ENCODE results near the gene UMAD1.

UMAD1 gene

DNA sequence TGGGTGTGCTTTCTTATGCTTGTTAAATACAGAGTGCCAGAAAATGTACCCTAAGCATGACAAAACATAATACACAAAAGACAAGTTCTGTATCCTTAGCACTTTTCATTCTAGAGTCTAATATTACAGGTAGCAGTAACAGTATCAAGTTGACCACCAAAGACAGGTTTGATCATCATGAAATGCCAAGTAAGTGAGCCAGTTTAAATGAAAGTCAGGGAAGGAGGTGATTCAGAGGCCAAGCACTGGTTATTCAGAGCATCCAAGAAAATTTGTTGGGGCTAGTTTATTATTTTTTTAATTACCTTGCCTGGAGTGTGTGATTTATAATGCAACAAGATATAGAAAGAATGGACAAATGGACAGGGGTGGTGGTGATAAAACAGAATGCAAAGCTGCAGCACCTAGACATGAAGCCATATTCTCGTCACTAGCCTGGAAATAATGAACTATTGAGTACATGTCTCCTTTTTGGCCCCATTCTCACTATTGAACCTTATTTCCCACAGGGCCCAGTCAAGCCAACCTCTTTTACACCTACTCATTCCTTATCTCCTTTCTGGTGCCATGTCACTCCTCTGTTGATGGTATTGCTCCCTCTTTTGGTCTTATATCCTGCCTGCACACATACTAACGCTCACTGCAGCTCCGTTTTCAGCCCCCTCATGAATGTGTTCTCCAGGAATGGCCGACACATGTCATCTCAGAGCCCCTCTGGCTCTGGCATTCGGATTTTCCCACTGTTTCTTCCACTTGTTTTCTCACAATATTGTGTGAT is 249.4 kb downstream of the UMAD1 start:
- TF ChIP-seq, protein P1, sequence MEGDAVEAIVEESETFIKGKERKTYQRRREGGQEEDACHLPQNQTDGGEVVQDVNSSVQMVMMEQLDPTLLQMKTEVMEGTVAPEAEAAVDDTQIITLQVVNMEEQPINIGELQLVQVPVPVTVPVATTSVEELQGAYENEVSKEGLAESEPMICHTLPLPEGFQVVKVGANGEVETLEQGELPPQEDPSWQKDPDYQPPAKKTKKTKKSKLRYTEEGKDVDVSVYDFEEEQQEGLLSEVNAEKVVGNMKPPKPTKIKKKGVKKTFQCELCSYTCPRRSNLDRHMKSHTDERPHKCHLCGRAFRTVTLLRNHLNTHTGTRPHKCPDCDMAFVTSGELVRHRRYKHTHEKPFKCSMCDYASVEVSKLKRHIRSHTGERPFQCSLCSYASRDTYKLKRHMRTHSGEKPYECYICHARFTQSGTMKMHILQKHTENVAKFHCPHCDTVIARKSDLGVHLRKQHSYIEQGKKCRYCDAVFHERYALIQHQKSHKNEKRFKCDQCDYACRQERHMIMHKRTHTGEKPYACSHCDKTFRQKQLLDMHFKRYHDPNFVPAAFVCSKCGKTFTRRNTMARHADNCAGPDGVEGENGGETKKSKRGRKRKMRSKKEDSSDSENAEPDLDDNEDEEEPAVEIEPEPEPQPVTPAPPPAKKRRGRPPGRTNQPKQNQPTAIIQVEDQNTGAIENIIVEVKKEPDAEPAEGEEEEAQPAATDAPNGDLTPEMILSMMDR (IDR thresholded peaks at IDR 0.05) = no peak

DNA sequence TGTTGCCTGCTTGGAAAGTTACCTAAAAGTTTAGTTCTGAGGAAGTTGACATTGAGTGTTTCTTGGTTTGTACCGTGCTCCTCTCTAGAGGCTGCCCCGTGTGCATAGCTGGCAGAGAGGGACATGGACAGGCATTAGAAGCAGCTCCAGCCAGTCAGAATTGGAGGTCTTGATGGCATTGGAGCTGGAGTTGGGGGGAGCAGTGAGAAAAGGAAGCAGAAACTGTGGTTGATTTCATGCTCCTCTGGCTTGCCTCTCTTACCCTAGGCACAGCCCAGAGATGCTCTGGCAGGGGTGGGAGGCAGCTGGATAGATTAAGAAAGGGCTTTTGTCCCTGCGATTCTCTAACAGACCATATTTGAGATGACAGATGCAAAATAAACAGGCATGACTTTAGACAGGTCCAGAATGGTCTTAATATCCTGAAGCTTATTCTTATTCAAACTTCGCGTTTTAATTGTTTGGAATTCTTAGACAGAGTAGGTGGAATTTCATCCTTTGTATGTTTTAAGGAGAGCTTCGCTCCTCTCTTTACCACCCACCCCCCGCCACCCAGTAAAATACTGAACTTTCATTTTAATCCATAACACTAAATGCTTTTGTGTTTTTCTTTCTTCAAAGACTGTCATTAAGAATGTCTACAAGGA is 254.6 kb downstream of the UMAD1 start:
- TF ChIP-seq, protein P1 (IDR thresholded peaks at IDR 0.05) = no peak

DNA sequence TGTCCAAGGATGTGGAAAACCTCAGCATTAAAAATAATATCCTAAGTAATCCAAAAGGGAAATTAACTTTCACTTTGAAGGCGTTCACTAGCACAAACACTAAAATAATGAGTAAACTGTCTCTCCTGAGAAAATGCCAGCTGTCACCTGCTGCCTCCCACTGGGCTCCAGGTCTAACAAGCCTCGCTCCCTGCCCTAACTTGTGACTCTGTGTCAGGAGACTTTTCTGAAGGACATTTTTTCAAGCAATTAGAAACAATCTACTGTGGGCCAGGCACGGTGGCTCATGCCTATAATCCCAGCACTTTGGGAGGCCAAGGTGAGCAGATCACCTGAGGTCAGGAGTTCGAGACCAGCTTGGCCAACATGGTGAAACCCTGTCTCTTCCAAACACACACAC is 255.2 kb downstream of the UMAD1 start:
- TF ChIP-seq, protein P1 (IDR thresholded peaks at IDR 0.05) = peak; percentile 14; the same call in 1 of the 2 replicates

DNA sequence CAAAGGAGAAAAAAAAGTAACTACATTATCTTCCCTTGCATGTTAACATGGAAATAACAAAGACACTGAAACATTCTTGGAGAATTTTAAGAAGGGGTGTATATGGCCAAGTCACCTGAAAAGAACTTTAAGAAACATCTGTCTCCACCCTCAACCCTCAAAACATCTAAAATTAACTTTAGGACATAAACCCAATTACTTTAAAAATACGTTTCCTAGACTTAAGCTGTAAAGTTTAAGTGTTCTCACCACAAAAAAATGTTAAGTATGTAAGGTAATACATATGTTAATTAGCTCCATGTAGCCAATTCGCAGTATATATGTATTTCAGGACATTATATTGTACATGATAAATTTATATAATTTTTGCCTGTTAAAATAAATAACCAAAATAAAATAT is 257.0 kb downstream of the UMAD1 start:
- TF ChIP-seq, protein P1 (IDR thresholded peaks at IDR 0.05) = no peak

DNA sequence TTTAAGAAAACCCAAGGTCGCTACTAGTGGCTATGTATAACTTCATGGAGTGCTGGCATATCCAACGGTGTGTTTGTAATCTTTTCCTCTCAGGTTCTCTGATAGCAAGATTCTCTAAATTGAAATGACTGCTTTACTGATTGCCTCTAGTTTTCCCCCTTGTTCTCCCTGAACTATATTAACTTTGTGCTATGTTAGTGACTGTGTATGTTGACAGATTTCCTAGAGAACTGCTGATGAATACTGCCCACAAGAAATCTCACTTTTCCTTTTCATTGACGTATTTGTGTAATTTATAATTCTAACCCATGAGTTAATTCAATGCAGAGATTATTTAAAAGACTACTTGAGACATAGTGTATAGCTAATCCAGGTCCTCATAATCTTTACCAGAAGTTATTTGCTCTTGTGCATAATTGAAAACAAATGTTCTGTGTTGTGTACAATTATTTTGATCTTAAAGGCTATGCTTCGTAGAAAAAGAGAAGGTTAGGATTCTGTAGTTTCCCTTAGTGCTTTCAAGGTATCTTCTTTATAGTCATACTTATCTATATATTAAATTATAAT is 257.5 kb downstream of the UMAD1 start:
- TF ChIP-seq, protein P1 (IDR thresholded peaks at IDR 0.05) = no peak

DNA sequence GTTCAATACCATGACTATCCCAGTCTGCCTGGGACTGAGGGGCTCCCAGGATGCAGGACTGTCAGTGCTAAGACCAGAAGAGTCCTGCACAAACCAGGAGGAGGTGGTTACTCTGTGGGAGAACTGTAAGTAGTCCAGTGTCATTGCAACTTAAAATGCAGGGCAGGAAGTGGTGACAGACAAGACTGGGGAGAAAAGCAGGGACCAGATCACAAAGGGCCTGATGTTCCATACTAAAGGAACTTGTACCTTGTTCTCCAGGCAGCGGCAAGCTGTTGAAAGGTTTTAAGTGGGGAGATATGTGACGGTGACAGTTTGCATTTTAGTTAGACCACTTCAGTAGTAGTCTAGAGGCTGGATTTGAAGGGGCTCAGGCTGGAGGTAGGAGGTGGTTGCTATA is 262.3 kb downstream of the UMAD1 start:
- TF ChIP-seq, protein P1 (IDR thresholded peaks at IDR 0.05) = no peak

DNA sequence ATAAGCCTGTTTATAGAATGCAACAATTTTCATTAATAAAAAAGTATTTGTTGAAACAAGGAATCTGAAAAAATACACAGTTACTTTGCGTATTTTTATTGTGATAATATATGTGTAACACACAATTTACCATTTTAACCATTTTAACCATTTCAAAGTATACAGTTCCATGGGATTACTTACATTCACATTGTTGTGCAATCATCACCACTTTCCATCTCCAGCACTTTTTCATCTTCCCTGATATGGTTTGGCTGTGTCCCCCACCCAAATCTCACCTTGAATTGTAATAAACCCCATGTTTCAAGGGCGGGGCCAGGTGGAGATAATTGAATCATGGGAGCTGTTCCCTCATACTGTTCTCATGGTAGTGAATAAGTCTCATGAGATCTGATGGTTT is 266.8 kb downstream of the UMAD1 start:
- TF ChIP-seq, protein P1 (IDR thresholded peaks at IDR 0.05) = no peak
